Dermis blood vessel endothelial cell (primary cell): Measurements from ENCODE around the gene CSAG1. TPM values are rescaled to one million over a fixed set of nuclear protein-coding genes. Genes with fewer than 3 reads are reported as not detected.
"Not testable (repeated sequence)": the region's sequence is repeated elsewhere in the genome, so short reads cannot be mapped to it uniquely, and the experiment has no call there.

Source experiments
- DNase-seq: peaks from one replicate; pipeline ENCODE4 v3.0.0; 2010
- total RNA-seq: library from RNA; depleted of rRNA; stranded (reverse); fragments of >200 nt; gene quantifications from 2 replicates; pipeline ENCODE4 v1.2.3, GENCODE V29; 2014

CSAG1 gene
- total RNA-seq, 1 donor from 2014 or later = not detected

DNA sequence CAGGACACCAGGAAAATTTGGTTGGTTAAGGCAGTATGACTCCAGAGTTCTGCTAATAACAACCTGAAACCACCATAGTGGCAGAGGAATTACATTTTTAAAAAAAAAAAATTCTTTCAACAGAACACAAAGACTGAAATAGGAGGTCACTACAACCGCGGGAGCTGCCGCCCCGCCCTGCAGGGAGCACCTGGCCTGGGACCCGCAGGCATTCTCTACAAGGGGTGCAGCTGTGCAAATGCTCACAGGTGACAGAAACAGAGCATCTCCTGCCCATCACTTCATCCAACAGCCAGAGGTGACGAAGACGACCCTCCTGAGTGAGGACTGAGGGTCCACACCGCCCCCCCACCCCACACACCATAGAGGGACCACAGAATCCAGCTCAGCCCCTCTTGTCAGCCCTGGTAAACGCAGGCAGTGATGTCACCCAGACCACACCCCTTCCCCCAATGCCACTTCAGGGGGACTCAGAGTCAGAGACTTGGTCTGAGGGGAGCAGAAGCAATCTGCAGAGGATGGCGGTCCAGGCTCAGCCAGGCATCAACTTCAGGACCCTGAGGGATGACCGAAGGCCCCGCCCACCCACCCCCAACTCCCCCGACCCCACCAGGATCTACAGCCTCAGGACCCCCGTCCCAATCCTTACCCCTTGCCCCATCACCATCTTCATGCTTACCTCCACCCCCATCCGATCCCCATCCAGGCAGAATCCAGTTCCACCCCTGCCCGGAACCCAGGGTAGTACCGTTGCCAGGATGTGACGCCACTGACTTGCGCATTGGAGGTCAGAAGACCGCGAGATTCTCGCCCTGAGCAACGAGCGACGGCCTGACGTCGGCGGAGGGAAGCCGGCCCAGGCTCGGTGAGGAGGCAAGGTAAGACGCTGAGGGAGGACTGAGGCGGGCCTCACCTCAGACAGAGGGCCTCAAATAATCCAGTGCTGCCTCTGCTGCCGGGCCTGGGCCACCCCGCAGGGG, 35.3 kb downstream of the CSAG1 start, which contains the start of gene MAGEA3:
MAGEA3 (plus strand) TSS at position 843 of the 980 bp plus-strand sequence. CDS start 2,039 bp downstream, outside the sequence.
- not testable (repeated sequence) for DNase-seq

DNA sequence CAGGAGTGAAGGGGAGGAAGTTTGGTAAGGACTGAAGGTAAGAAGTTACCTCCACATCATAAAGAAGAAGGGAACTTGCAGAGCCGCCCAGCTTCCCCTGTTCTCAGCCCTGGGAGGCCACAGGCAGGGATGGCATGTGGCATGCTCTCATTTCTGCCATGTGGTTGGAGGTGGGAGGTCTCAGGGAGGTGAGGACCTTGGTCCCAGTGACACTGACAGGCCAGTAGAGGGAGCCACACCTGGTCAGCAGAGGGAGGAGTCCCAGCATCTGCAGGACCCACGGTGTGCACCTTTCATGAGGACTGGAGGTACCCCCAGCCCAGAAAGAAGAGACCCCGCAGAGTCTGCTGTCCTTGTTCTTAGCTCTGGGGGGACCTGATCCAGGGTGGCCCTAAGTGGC, 52.5 kb downstream of the CSAG1 start:
- DNase-seq = not testable (repeated sequence)

Other genes starting within 250 kb of the CSAG1 start
- not detected in 2 replicates for gene GABRQ, start 95.8 kb downstream of the CSAG1 start, total RNA-seq
- gene MAGEA3, start 34.9 kb downstream of the CSAG1 start, total RNA-seq = not detected in 2 replicates
- gene CSAG2, start 24.4 kb downstream of the CSAG1 start, total RNA-seq = not detected in 2 replicates
- not detected in 2 replicates for gene MAGEA2B, start 19.1 kb downstream of the CSAG1 start, total RNA-seq
- gene MAGEA12, start within 50 bp of the CSAG1 start, total RNA-seq = not detected in 2 replicates
- gene MAGEA2, start 20.1 kb upstream of the CSAG1 start, total RNA-seq = not detected in 2 replicates
- gene CSAG3, start 25.5 kb upstream of the CSAG1 start, total RNA-seq = not detected in 2 replicates
- not detected in 2 replicates for gene MAGEA6, start 36.0 kb upstream of the CSAG1 start, total RNA-seq
- gene CETN2, start 97.0 kb upstream of the CSAG1 start, total RNA-seq = 23.3 and 25.2 TPM in 2 replicates
- gene NSDHL, start 97.3 kb upstream of the CSAG1 start, total RNA-seq = 16.0 and 28.4 TPM in 2 replicates
- gene ZNF185, start 164.3 kb upstream of the CSAG1 start, total RNA-seq = 5.3 and 15.5 TPM in 2 replicates